BLaER1 treated with 17β-estradiol and CSF1 and Interleukin-3, amounts not matched to agents 10 nM and 100 nM (cell line): ENCODE results near the gene MED17.

Experiments
- H3K27ac ChIP-seq, 11 experiments: shearing (Covaris generic); formaldehyde crosslinking; 2 replicates each; pipeline ENCODE4 v1.8.1; 2022
- H3K27me3 ChIP-seq, 11 experiments: shearing (Covaris generic); formaldehyde crosslinking; 2 replicates each; pipeline ENCODE4 v1.8.1; 2022
- H3K36me3 ChIP-seq, 11 experiments: shearing (Covaris generic); formaldehyde crosslinking; 2 replicates each; pipeline ENCODE4 v1.8.1; 2022
- H3K4me1 ChIP-seq, 10 experiments: shearing (Covaris generic); formaldehyde crosslinking; 2 replicates each; pipeline ENCODE4 v1.8.1; 2022
- H3K4me2 ChIP-seq, 11 experiments: shearing (Covaris generic); formaldehyde crosslinking; 2 replicates each; pipeline ENCODE4 v1.8.1; 2022
- H3K4me3 ChIP-seq, 10 experiments: shearing (Covaris generic); formaldehyde crosslinking; 2 replicates each; pipeline ENCODE4 v1.8.1; 2022
- H3K9ac ChIP-seq, 11 experiments: shearing (Covaris generic); formaldehyde crosslinking; 2 replicates each; pipeline ENCODE4 v1.8.1; 2022
- H3K9me3 ChIP-seq, 11 experiments: shearing (Covaris generic); formaldehyde crosslinking; replicated peaks in 1 of 11; 2 replicates each; pipeline ENCODE4 v1.8.1; 2022
- H4K20me1 ChIP-seq, 11 experiments: shearing (Covaris generic); formaldehyde crosslinking; 2 replicates each; pipeline ENCODE4 v1.8.1; 2022
- Cebpa-rat ChIP-seq, 11 experiments: shearing (Covaris generic); IDR thresholded peaks; 2 replicates each; pipeline ENCODE4 v1.8.1; 2022

Gene MED17

GRCh38 chr11:93783765-93784144, 327 bp upstream of the MED17 start:
- Histone ChIP-seq H3K4me2 (peak overlapping the region; percentile 65 to 97 (median 79)), H3K36me3 (peaks cover 6 to 34% (median 31%) of the 10 kb centered on the region in 11 experiments; a peak in 21 of 22 replicates), H4K20me1 (peaks cover 39 to 45% (median 41%) of the 10 kb centered on the region in 11 experiments), H3K4me1 (peaks cover 23 to 35% (median 30%) of the 10 kb centered on the region in 10 experiments), H3K27ac (peak overlapping the region in 10 of 11 experiments; percentile 94 to 100 (median 98); a peak in 19 of 22 replicates), H3K9ac (peak overlapping the region; percentile 90 to 100 (median 99)), H3K9me3 (peaks cover 0 to 11% (median 0%) of the 10 kb centered on the region in 11 experiments; a peak in 3 of 22 replicates), H3K4me3 (peak overlapping the region; percentile 82 to 99 (median 93)), H3K27me3 (no peaks in the 10 kb centered on the region)
- TF ChIP-seq Cebpa-rat (IDR thresholded peaks at IDR 0.05): no peak

GRCh38 chr11:93784935-93785360, 866 bp downstream of the MED17 start:
- peak overlapping the region; percentile 90 to 100 (median 99) for H3K9ac ChIP-seq
- peaks cover 17 to 46% (median 43%) of the 10 kb centered on the region in 11 experiments for H3K36me3 ChIP-seq
- H3K9me3 ChIP-seq: peaks cover 0 to 6% (median 0%) of the 10 kb centered on the region in 11 experiments; a peak in 3 of 22 replicates
- H3K4me3 ChIP-seq: peak overlapping the region; percentile 82 to 99 (median 93)
- H4K20me1 ChIP-seq: peaks cover 51 to 57% (median 53%) of the 10 kb centered on the region in 11 experiments
- H3K4me2 ChIP-seq: peak overlapping the region; percentile 89 to 99 (median 97)
- H3K27me3 ChIP-seq: no peaks in the 10 kb centered on the region
- H3K4me1 ChIP-seq: peaks cover 23 to 35% (median 30%) of the 10 kb centered on the region in 10 experiments
- H3K27ac ChIP-seq: peak overlapping the region; percentile 85 to 100 (median 98); a peak in 21 of 22 replicates
- no peak for TF ChIP-seq Cebpa-rat (IDR thresholded peaks at IDR 0.05)

DNA sequence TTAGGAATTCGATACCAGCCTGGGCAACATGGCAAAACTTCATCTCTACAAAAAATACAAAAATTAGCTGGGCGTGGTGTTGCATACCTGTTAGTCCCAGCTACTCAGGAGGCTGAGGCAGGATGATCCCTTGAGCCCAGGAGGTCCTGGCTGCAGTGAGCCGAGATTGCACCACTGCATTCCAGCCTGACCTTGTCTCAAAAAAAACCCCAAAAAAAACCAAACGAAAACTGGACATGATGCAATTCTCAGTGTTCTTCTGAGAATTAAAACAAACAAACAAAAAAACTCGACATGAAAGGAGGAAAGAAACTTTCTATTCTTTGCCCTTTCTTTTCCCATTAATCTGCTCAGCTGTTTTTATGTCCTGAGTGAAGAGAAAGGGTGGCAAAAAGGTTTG, 7.4 kb downstream of the MED17 start:
- H3K27me3 ChIP-seq: no peaks in the 10 kb centered on the region
- no peak for TF ChIP-seq Cebpa-rat (IDR thresholded peaks at IDR 0.05)
- H4K20me1 ChIP-seq: peaks cover 67 to 100% (median 98%) of the 10 kb centered on the region in 11 experiments
- H3K9me3 ChIP-seq: no peaks in the 10 kb centered on the region
- no peak overlapping the region for H3K4me3 ChIP-seq
- no peak overlapping the region for H3K4me2 ChIP-seq
- H3K9ac ChIP-seq: no peak overlapping the region
- peaks cover 8 to 13% (median 10%) of the 10 kb centered on the region in 10 experiments for H3K4me1 ChIP-seq
- peaks cover 83 to 100% (median 100%) of the 10 kb centered on the region in 11 experiments for H3K36me3 ChIP-seq
- no peak overlapping the region for H3K27ac ChIP-seq

GRCh38 chr11:93796441-93797231, 12.6 kb downstream of the MED17 start:
- 0 out of 22 replicates have a peak, but pooled peaks of 1 of the 11 experiments have one; percentile 16 for TF ChIP-seq Cebpa-rat (IDR thresholded peaks at IDR 0.05)
- no peak overlapping the region for H3K4me2 ChIP-seq
- no peaks in the 10 kb centered on the region for H3K9me3 ChIP-seq
- H3K9ac ChIP-seq: no peak overlapping the region
- H4K20me1 ChIP-seq: peaks cover 30 to 100% (median 83%) of the 10 kb centered on the region in 11 experiments; a peak in 21 of 22 replicates
- H3K4me3 ChIP-seq: no peak overlapping the region
- H3K36me3 ChIP-seq: peaks cover 97 to 100% (median 100%) of the 10 kb centered on the region in 11 experiments
- no peaks in the 10 kb centered on the region for H3K27me3 ChIP-seq
- no peak overlapping the region for H3K27ac ChIP-seq
- H3K4me1 ChIP-seq: no peaks in the 10 kb centered on the region

DNA sequence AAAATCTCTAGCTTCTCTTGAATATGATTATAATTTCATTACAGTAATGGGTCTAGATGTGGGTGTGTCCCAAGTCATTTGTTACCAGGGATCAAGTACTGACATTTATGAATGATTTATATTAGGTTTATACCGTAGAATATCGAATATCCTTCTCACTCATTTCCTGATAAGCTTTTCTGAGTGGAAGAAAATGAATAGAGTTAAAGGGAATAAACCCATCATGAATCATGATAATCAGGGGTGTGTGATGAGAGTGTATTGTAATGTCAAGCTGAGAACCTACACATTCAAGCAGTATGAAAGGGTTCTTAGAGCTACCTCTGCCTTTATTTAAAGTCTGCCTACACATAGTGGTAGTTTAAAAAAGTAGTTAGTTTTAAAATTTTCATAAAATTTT, 17.3 kb downstream of the MED17 start:
- no peak overlapping the region for H3K4me3 ChIP-seq

DNA sequence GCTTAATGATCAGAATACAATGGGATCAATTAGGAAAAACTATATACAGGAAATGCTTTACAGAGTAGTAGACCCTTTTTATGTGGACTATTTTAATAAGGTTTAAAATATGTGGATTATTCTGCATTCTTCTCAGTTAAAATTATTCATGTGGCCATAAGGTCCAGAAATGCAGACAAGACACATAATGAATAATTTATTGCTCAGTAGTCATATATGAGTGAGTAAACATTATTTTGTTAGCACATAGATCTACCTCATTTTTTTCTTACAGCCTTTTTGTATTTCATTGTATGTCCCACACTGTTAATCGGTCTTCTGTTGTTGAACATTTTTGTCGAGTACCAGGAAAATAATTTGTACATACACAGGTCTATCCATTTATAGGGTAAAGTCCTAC, 20.8 kb downstream of the MED17 start:
- Histone ChIP-seq H3K4me3 (no peak overlapping the region), H3K9me3 (no peaks in the 10 kb centered on the region), H3K9ac (no peak overlapping the region), H3K27ac (no peak overlapping the region), H3K27me3 (no peaks in the 10 kb centered on the region), H4K20me1 (peaks cover 24 to 97% (median 74%) of the 10 kb centered on the region in 11 experiments; a peak in 21 of 22 replicates), H3K4me2 (no peak overlapping the region), H3K36me3 (peaks cover 96 to 100% (median 99%) of the 10 kb centered on the region in 11 experiments), H3K4me1 (no peaks in the 10 kb centered on the region)
- TF ChIP-seq Cebpa-rat (IDR thresholded peaks at IDR 0.05): no peak

More for the DNA sequence above, 17.3 kb downstream of the MED17 start:
- Histone ChIP-seq H3K27ac (no peak overlapping the region), H3K36me3 (peaks cover 97 to 100% (median 100%) of the 10 kb centered on the region in 11 experiments), H3K9me3 (no peaks in the 10 kb centered on the region), H3K27me3 (no peaks in the 10 kb centered on the region), H3K4me2 (no peak overlapping the region), H3K4me1 (no peaks in the 10 kb centered on the region), H3K9ac (no peak overlapping the region), H4K20me1 (peaks cover 21 to 100% (median 83%) of the 10 kb centered on the region in 11 experiments; a peak in 21 of 22 replicates)
- no peak for TF ChIP-seq Cebpa-rat (IDR thresholded peaks at IDR 0.05)

DNA sequence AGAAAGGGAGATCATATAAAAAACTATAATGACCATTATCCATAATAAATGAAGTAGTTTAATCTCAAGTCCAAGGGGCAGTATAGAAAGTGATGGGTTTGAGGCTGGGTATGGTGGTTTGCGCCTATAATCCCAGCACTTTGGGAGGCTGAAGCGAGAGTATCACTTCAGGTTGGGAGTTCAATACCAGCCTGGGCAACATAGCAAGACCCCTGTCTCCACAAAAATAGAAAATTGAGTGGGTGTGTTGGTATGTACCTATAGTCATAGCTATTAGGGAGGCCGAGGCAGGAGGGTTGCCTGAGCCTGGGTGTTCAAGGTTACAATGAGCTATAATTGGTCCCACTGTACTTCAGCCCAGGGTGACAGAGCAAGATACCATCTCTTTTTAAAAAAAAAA, 23.9 kb downstream of the MED17 start:
- no peak for TF ChIP-seq Cebpa-rat (IDR thresholded peaks at IDR 0.05)
- Histone ChIP-seq H3K9me3 (no peaks in the 10 kb centered on the region), H3K27ac (no peak overlapping the region), H3K27me3 (no peaks in the 10 kb centered on the region), H3K4me3 (no peak overlapping the region), H3K9ac (no peak overlapping the region), H3K36me3 (peaks cover 96 to 100% (median 99%) of the 10 kb centered on the region in 11 experiments), H3K4me2 (no peak overlapping the region), H3K4me1 (no peaks in the 10 kb centered on the region), H4K20me1 (peaks cover 3 to 92% (median 58%) of the 10 kb centered on the region in 11 experiments; a peak in 20 of 22 replicates)

DNA sequence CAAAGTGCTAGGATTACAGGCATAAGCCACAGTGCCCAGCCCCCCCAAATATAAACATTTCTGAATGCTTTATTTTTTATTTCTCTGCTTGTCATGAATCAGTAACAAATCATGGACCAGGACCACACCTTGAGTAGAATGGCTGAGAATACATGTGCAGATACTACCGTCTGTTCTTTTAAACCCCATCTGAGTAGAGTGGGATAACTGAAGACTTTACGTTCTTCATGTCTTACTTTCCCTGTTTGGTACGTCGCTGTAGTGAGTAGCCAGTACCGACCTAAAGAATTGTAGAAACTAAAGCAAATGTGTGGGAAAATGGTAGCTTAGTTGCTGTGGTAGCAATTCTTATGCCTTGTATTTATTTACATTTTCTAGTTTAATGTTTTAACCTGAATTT, 29.9 kb downstream of the MED17 start:
- Histone ChIP-seq H3K9me3 (no peaks in the 10 kb centered on the region), H3K36me3 (peaks cover 68 to 84% (median 71%) of the 10 kb centered on the region in 11 experiments), H3K4me2 (no peak overlapping the region), H3K27ac (no peak overlapping the region), H3K9ac (no peak overlapping the region), H3K27me3 (no peaks in the 10 kb centered on the region), H3K4me3 (no peak overlapping the region), H3K4me1 (no peaks in the 10 kb centered on the region), H4K20me1 (peaks cover 0 to 55% (median 26%) of the 10 kb centered on the region in 11 experiments; a peak in 20 of 22 replicates)
- no peak for TF ChIP-seq Cebpa-rat (IDR thresholded peaks at IDR 0.05)

DNA sequence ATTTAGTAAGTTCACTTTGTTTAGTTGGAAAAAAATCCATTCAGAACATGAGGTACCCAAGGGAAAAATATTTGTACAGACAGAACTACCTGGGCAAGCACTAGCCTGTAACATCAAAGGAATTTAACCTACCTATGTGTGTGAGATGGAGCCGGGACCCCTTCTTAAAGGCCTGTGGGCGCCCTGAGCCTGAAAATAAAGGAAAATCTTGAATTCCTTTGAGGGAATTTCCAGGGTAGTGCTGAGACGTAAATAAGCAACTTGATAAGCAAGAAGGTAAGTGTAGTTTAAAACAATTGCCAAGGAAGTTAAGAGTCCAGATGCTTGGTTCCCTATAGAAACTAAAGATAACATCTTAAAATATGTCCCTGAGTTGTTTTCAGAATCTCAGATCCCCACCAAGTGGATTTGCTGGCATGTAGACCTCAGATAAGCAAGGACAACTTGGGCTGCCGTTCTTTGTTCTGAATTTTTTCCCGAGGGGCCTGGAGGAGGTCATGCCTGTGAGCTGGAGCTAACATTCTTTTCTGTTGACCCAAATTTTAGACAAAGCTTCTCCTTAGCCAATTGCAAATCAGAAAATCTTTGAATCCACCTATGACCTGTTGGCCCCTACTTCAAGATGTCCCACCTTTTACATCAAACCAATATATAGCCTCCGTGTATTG, 31.0 kb downstream of the MED17 start:
- no peaks in the 10 kb centered on the region for H3K27me3 ChIP-seq
- no peak overlapping the region for H3K27ac ChIP-seq
- no peak overlapping the region for H3K4me3 ChIP-seq
- no peak overlapping the region for H3K9ac ChIP-seq
- H4K20me1 ChIP-seq: peaks cover 0 to 44% (median 20%) of the 10 kb centered on the region in 11 experiments; a peak in 15 of 22 replicates
- no peaks in the 10 kb centered on the region for H3K4me1 ChIP-seq
- H3K9me3 ChIP-seq: no peaks in the 10 kb centered on the region
- no peak overlapping the region for H3K4me2 ChIP-seq
- peaks cover 57 to 72% (median 60%) of the 10 kb centered on the region in 11 experiments for H3K36me3 ChIP-seq
- no peak for TF ChIP-seq Cebpa-rat (IDR thresholded peaks at IDR 0.05)
